B cell (primary cell): ENCODE results near the gene FAM107B. TPM values are rescaled to one million over a fixed set of nuclear protein-coding genes. Genes with fewer than 3 reads are reported as not detected.
A peak's percentile ranks its signal among the peaks of the same experiment; 100 is the strongest.

ENCODE experiments used
- ATAC-seq: fragments of 200-7000 bp; cut with Tn5 transposase; one replicate; pipeline ENCODE4 v1.10.0; 2021; ENCODE audit warnings: low read depth, mild to moderate bottlenecking, moderate number of reproducible peaks, moderate library complexity
- CTCF ChIA-PET: fragments of 350-600 bp; sonication (Branson Sonifier 250); formaldehyde crosslinking; loops from one replicate; lab custom pipeline; 2021; ENCODE audit warnings: antibody characterized with exemption, inconsistent platforms; lab: Charles Lee
- POLR2A ChIA-PET: fragments of 350-600 bp; sonication (Branson Sonifier 250); formaldehyde crosslinking; loops from one replicate; lab custom pipeline; 2021; ENCODE audit warnings: antibody characterized with exemption; lab: Charles Lee
- DNase-seq: peaks from one replicate; pipeline ENCODE4 v3.0.0; 2013
- H2AFZ ChIP-seq: 2 replicates; pipeline ENCODE4 v1.6.1; 2012; ENCODE audit warnings: mild to moderate bottlenecking, low read depth, low read length; ENCODE audit not compliant: insufficient read depth, poor library complexity, severe bottlenecking
- H3K27ac ChIP-seq, 2 donors: 1 replicate in 1 of 2; 2 replicates in 1 of 2; pipeline ENCODE4 v1.5.1; 2012 to 2013; ENCODE audit warnings: low read length in 2 of 2, mild to moderate bottlenecking in 2 of 2, moderate library complexity in 1 of 2
- H3K27me3 ChIP-seq, 4 experiments: fragments of 200-600 bp in 1 of 4; sonication (generic) in 1 of 4; replicated peaks in 1 of 4; 1 replicate in 2 of 4; 2 replicates in 2 of 4; pipeline versions ENCODE4 v1.6.1 to v1.7.0; 2013 to 2016; ENCODE audit warnings: low read length in 3 of 4, mild to moderate bottlenecking in 2 of 4, mixed read lengths in 1 of 4, moderate library complexity in 1 of 4; ENCODE audit not compliant: insufficient read depth in 4 of 4, control insufficient read depth in 3 of 4; ENCODE audit errors: control extremely low read depth in 1 of 4
- H3K36me3 ChIP-seq, 2 experiments: replicated peaks in 1 of 2; 1 replicate in 1 of 2; 2 replicates in 1 of 2; pipeline versions ENCODE4 v1.6.1 to v1.7.1; 2013; ENCODE audit warnings: low read length in 1 of 2; ENCODE audit not compliant: insufficient read depth in 2 of 2, control insufficient read depth in 1 of 2; ENCODE audit errors: control extremely low read depth in 1 of 2, extremely low read depth in 1 of 2
- H3K4me1 ChIP-seq, 2 donors: fragments of 200-600 bp in 1 of 2; sonication (generic) in 1 of 2; 1 replicate in 1 of 2; 2 replicates in 1 of 2; pipeline versions ENCODE4 v1.5.1 to v1.6.1; 2013 to 2017; ENCODE audit warnings: low read length in 2 of 2; ENCODE audit not compliant: control insufficient read depth in 2 of 2, insufficient read depth in 2 of 2
- H3K4me2 ChIP-seq: replicated peaks from 2 replicates; pipeline ENCODE3; 2012; ENCODE audit warnings: mild to moderate bottlenecking, low read depth, low read length; ENCODE audit not compliant: poor library complexity, severe bottlenecking
- H3K4me3 ChIP-seq, 5 experiments: fragments of 200-600 bp in 1 of 5; sonication (generic) in 1 of 5; 1 replicate in 3 of 5; 2 replicates in 2 of 5; pipeline versions ENCODE4 v1.5.1 to v1.7.0; 2011 to 2016; ENCODE audit warnings: low read length in 4 of 5, mild to moderate bottlenecking in 4 of 5, low read depth in 2 of 5, control low read depth in 1 of 5, moderate library complexity in 1 of 5; ENCODE audit not compliant: insufficient read depth in 1 of 5; ENCODE audit errors: control extremely low read depth in 1 of 5, extremely low read depth in 1 of 5
- H3K79me2 ChIP-seq: fragments of 200-600 bp; sonication (generic); one replicate; pipeline ENCODE4 v1.6.0; 2016; ENCODE audit warnings: low read length; ENCODE audit not compliant: control insufficient read depth, insufficient read depth
- H3K9ac ChIP-seq: fragments of 200-600 bp; sonication (generic); 2 replicates; pipeline ENCODE4 v1.6.1; 2017; ENCODE audit warnings: mild to moderate bottlenecking, low read length, moderate library complexity
- H3K9me3 ChIP-seq, 3 donors: one replicate each; pipeline versions ENCODE4 v1.6.1 to v1.7.1; 2013; ENCODE audit warnings: low read length in 2 of 3; ENCODE audit not compliant: control insufficient read depth in 2 of 3, insufficient read depth in 1 of 3; ENCODE audit errors: control extremely low read depth in 1 of 3
- H4K20me1 ChIP-seq: 2 replicates; pipeline ENCODE4 v1.6.0; 2012; ENCODE audit warnings: mild to moderate bottlenecking, low read length; ENCODE audit not compliant: insufficient read depth, control insufficient read depth, poor library complexity, severe bottlenecking
- H3K27ac Mint-ChIP-seq: one replicate; pipeline ENCODE4 v1.8.0; 2021; ENCODE audit warnings: mixed read lengths
- H3K27me3 Mint-ChIP-seq: one replicate; pipeline ENCODE4 v1.8.0; 2021; ENCODE audit warnings: mixed read lengths
- H3K4me1 Mint-ChIP-seq: one replicate; pipeline ENCODE4 v1.8.0; 2021; ENCODE audit warnings: mixed read lengths
- H3K4me3 Mint-ChIP-seq: one replicate; pipeline ENCODE4 v1.8.0; 2021; ENCODE audit warnings: mixed read lengths
- H3K9me3 Mint-ChIP-seq: one replicate; pipeline ENCODE4 v1.8.0; 2022; ENCODE audit warnings: mixed read lengths; ENCODE audit not compliant: insufficient read depth
- CTCF ChIP-seq: fragments of 200-600 bp; IDR thresholded peaks from one replicate; pipeline ENCODE4 v1.8.0; 2022; ENCODE audit warnings: antibody characterized with exemption, mild to moderate bottlenecking
- EZH2 ChIP-seq: IDR thresholded peaks from 2 replicates; pipeline ENCODE4 v1.6.1; 2012; ENCODE audit warnings: borderline replicate concordance, low read depth, mild to moderate bottlenecking, moderate library complexity, low read length; ENCODE audit not compliant: insufficient read depth, poor library complexity, severe bottlenecking
- WGBS: methylation state at CpG from one replicate; pipeline ENCODE4 v1.1.5; 2013; ENCODE audit warnings: missing lambda C conversion rate; ENCODE audit not compliant: insufficient coverage; 5-methylcytosine and 5-hydroxymethylcytosine counted together
- intact Hi-C: fragments of 100-400 bp; cut with micrococcal nuclease; formaldehyde crosslinking; loops from one replicate; pipeline ENCODE4 v1.10.0; 2022
- polyA plus RNA-seq: library from polyadenylated mRNA; depleted of rRNA; stranded (reverse); fragments of >200 nt; gene quantifications from 2 replicates; pipeline ENCODE4 v1.2.3, GENCODE V29; 2012
- total RNA-seq, 2 donors: library from RNA; stranded (reverse); fragments of 120-200 nt in 1 of 2; gene quantifications; 1 replicate in 1 of 2; 2 replicates in 1 of 2; pipeline versions ENCODE4 v1.2.3 to v1.2.4, GENCODE V29; 2013 to 2022

The FAM107B gene
- total and polyA plus RNA-seq, 2 donors (not counting 1 experiment from before 2014, with no cell fraction given): 31.9 to 318 TPM

DNA sequence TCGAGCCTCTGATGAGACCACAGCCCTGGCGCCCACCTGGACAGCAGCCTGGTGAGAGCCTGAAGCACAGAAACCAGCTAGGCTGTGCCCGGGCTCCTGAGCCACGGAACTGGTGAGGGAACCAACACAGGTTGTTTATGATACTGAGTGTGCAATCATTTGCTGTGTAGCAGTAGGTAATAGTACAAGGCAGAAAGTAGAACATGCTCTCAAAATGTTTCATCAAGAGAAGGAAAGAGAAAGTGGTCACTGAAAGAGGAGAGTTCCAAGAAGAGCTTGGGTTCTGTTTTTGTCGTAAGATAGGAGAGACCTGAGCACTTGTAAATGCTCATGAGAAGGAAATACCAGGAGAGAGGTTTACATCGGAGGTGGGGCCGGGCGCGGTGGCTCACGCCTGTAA is 208.2 kb downstream of the FAM107B start:
- H3K27ac ChIP-seq: peak overlapping the region in 1 of 2 donors; percentile 87
- H3K4me2 ChIP-seq: no peak overlapping the region
- 91% methylated on average over 10 of the region's 10 CpGs for WGBS
- H3K4me1 Mint-ChIP-seq: peaks cover 82% of the 10 kb centered on the region
- H3K27me3 ChIP-seq: no peaks in the 10 kb centered on the region
- CTCF ChIA-PET: interaction anchor here (1.0 to 1.4 kb wide), 2 partner anchors 141 to 256 kb away, joined by 3 to 4 read pairs; no protein-coding TSS in a partner anchor
- peaks cover 0 to 13% (median 4%) of the 10 kb centered on the region in 3 donors for H3K9me3 ChIP-seq
- H3K36me3 ChIP-seq: peaks cover 5 to 41% of the 10 kb centered on the region in 2 experiments
- H3K9me3 Mint-ChIP-seq: no peaks in the 10 kb centered on the region
- H4K20me1 ChIP-seq: peaks cover 46% of the 10 kb centered on the region
- H3K27ac Mint-ChIP-seq: peak overlapping the region; percentile 16
- peaks cover 58 to 64% of the 10 kb centered on the region in 2 donors for H3K4me1 ChIP-seq
- POLR2A ChIA-PET: no interaction called here
- intact Hi-C loops: no loop called here
- H3K27me3 Mint-ChIP-seq: no peaks in the 10 kb centered on the region
- H2AFZ ChIP-seq: no peak overlapping the region
- no peak for ATAC-seq
- no peak overlapping the region for H3K9ac ChIP-seq
- peaks cover 93% of the 10 kb centered on the region for H3K79me2 ChIP-seq
- no peak for TF ChIP-seq EZH2
- no peak for TF ChIP-seq CTCF
- no peak for DNase-seq
- H3K4me3 ChIP-seq: no peak overlapping the region
- H3K4me3 Mint-ChIP-seq: no peak overlapping the region

DNA sequence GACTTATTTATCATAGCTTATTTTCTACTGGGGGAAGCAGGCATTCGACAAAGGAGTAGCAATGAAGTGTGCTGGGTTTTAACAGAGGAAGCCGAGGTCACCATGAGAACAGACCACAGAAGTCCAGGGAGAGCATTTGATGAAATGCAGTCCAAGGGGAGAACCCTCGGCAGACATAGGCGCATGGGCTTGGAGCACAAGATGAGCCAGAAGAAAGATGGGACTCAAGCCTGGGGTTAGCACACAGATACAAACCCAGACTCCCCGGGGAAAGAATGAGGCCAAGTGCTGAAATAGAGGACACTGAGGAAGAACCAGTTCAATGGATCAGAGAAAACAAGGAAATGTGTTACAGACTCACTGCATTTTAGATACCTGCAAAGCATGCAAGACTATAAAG is 209.5 kb downstream of the FAM107B start:
- Mint-ChIP-seq H3K27ac (peak overlapping the region; percentile 73), H3K9me3 (no peaks in the 10 kb centered on the region), H3K4me3 (peak overlapping the region; percentile 40), H3K27me3 (no peaks in the 10 kb centered on the region), H3K4me1 (peaks cover 82% of the 10 kb centered on the region)
- TF ChIP-seq EZH2 (no peak), CTCF (no peak)
- WGBS: 53% methylated on average over 3 of the region's 5 CpGs
- DNase-seq: no peak
- Histone ChIP-seq H3K27ac (peak overlapping the region; percentile 68 to 87), H3K4me3 (peak overlapping the region in 1 of 5 experiments; percentile 53), H3K4me2 (peak overlapping the region; percentile 59), H3K27me3 (no peaks in the 10 kb centered on the region), H2AFZ (no peak overlapping the region), H3K9me3 (peaks cover 0 to 13% (median 4%) of the 10 kb centered on the region in 3 donors), H3K4me1 (peaks cover 62 to 64% of the 10 kb centered on the region in 2 donors), H3K36me3 (peaks cover 4 to 35% of the 10 kb centered on the region in 2 experiments), H3K79me2 (peaks cover 93% of the 10 kb centered on the region), H3K9ac (no peak overlapping the region), H4K20me1 (peaks cover 49% of the 10 kb centered on the region)
- ATAC-seq: no peak
- POLR2A ChIA-PET: interaction anchor here (0.6 kb wide), 1 partner anchor 571 kb away, joined by 5 read pairs; no protein-coding TSS in a partner anchor
- intact Hi-C loops: no loop called here
- CTCF ChIA-PET: interaction anchor here (0.6 to 1.6 kb wide), 5 partner anchors 19 to 259 kb away, joined by 3 to 4 read pairs (median 3); no protein-coding TSS in a partner anchor
